ENCODE results near the gene DNAJA4.

DNA sequence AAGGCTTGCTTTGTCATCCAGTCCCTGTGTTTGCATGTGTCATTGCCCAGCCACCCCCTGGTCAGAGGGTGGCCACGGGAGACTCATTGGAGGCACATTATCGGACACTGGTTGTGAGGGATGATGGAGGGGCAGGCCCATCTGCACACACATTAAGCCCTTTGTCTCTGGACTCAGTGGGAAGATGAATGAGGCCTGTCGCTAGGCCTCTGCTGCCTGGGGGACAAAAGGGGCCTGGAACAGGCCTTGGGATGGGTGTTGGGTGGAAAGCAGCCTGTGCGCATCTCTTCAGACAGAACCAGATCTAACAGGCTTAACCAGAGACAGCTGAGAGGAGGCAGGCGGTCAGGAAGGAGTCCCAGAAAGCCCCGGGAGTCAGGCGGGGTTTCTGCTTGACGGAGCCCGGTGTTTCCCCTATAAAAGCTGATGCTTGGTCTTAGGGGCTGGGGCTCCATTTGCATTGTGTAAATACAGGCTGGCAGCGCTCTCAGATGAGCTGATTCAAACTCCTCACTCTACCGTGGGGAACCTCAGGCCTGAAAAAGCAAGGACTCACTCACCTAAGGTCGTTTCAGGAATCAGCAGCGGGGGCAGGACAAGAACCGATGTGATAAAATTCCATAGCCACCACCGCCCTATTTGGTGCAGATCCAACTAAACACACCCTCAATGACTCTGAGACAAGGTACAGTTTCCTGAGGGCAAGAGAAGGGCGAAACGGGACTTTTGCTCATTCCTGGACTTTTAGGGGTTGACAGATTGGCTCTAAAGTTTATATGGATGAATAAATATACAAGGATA, 52.1 kb downstream of the DNAJA4 start:
- TF ChIP-seq CTCF (conservative IDR thresholded peaks at IDR 0.05; ENCODE audit: low read length) (no peak), EZH2phosphoT487 (IDR thresholded peaks at IDR 0.05; ENCODE audit: borderline replicate concordance) (no peak)

Data from Loucy (cell line).